Epithelial cell of prostate (primary cell): ENCODE measurements around the gene IFRD2.

Experiments used
- DNase-seq: peaks from one replicate; pipeline ENCODE4 v3.0.0-alpha.2; 2011; ENCODE audit warnings: low read depth, low spot score
- H3K27ac ChIP-seq: fragments of 450-650 bp; 2 replicates; pipeline ENCODE4 v1.5.1; 2017; ENCODE audit warnings: mild to moderate bottlenecking

The IFRD2 gene

DNA sequence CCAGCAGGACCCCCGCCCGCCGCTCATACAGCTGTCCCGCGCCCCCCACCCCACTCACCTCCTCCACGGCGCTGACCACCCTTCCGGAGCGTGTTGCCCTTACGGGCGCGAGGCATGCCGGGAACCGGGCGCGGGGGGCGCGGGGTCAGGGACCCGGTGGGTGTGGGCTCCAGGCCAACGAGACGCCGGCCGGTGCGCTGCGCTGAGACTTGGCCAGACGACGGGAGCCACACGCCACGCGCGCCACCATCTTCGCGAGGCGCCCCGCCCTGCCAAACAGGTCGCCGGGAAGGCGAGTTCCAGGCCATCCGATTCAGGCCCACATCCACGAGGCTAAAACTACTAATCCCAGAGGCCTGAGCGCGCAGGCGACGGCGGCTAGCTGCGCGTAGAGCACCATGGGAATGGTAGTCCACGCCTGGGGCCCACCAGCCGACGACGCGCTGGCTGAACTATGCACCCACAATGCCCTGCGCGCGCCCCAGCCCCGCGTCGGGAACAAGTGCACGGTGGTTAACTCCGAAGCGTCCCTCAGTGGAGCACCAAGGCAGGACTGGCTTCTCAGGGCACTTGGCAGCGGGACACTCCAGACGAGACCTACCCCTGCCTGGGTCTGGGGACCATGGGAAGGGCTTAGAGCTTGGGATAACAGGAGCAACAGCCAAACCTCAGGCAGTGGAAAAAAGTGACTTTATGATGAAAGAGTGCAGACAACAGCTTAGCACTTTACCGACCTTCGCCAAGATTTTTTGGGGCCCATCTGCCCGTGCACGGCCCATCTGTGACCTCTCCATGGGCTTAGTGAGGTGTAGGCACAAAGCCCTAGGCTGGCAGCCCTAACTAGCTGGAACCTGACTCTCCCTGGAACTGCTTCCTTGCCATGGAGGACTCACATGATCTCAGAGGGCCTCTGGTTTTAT, at the start of gene IFRD2:
Gene IFRD2, minus strand, starts transcription at position 271 of the 920 bp plus-strand sequence. Its CDS starts 155 bp downstream, at position 116.
- DNase-seq: peak; percentile 84
- peak within 1 kb of the TSS; percentile 63 for H3K27ac ChIP-seq

DNA sequence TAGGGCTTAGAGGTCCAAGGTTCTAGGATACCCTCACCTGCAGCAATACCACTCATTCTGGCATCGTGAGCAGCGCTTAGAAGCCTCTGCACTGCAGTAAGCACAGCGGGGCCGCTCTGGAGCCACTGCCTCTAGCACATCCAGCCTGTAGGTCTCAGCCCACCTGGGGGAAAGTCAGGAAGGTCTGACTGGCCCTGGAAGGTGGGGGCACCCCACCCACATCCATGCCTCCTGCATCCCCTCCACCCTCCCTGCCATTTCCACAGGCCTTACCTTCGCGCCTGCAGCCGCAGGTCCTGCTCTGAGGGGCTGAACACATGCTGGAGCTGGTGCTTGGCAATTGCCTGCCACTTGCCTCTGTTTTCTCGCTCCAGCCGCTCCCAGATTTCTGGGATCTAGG, 49.3 kb upstream of the IFRD2 start:
- no peak for DNase-seq
- no peak overlapping the region for H3K27ac ChIP-seq

DNA sequence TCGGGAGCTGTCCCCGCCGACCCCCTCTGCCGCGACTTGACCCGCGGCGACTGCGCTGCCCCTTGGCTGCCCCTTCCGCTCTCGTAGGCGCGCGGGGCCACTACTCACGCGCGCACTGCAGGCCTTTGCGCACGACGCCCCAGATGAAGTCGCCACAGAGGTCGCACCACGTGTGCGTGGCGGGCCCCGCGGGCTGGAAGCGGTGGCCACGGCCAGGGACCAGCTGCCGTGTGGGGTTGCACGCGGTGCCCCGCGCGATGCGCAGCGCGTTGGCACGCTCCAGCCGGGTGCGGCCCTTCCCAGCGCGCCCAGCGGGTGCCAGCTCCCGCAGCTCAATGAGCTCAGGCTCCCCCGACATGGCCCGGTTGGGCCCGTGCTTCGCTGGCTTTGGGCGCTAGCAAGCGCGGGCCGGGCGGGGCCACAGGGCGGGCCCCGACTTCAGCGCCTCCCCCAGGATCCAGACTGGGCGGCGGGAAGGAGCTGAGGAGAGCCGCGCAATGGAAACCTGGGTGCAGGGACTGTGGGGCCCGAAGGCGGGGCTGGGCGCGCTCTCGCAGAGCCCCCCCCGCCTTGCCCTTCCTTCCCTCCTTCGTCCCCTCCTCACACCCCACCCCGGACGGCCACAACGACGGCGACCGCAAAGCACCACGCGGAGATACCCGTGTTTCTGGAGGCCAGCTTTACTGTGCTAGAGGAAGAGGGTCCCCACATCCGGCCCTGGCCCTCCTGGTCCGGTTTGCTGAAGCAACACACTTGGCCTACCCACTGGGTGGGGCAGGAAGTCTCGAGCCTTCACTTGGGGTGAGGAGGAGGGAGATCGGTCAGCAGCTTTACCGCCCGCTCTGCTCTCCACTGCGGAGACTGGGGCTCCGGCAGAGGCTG, 48.5 kb upstream of the IFRD2 start, which contains the start of gene RASSF1:
Gene RASSF1, minus strand, starts transcription at position 389 of the 882 bp plus-strand sequence. Its CDS starts 31 bp downstream, at position 358.
- no peak for DNase-seq
- no peak within 1 kb of the TSS for H3K27ac ChIP-seq

- no peak overlapping the region for H3K27ac ChIP-seq
- DNase-seq: no peak
Observed at GRCh38 chr3:50340147-50340447, 47.9 kb upstream of the IFRD2 start.

GRCh38 chr3:50339485-50340146, 47.4 kb upstream of the IFRD2 start:
- H3K27ac ChIP-seq: no peak overlapping the region
- DNase-seq: no peak

DNA sequence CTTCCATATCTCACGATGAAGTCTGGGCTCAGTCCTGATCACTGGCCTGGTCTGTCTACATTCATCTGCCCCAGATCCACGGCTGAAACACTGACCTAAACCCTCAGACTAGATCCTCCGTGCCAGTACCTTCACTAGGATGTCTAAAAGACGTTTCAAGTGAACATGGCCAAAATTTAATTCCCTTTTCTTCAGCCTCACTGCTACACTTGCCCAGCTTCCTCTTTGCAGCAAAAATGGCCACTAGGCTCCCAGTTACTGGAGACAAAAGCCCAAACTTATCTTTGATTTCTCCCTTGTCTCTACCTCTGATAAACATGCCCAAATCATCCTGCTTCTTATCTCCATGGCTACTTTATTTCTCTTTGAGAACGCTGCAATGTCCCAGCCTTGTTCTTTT, 46.7 kb upstream of the IFRD2 start:
- DNase-seq: no peak
- no peak overlapping the region for H3K27ac ChIP-seq

- peak; percentile 95 for DNase-seq
- H3K27ac ChIP-seq: peak overlapping the region; percentile 93
Observed at GRCh38 chr3:50337175-50337861, 45.1 kb upstream of the IFRD2 start.

DNA sequence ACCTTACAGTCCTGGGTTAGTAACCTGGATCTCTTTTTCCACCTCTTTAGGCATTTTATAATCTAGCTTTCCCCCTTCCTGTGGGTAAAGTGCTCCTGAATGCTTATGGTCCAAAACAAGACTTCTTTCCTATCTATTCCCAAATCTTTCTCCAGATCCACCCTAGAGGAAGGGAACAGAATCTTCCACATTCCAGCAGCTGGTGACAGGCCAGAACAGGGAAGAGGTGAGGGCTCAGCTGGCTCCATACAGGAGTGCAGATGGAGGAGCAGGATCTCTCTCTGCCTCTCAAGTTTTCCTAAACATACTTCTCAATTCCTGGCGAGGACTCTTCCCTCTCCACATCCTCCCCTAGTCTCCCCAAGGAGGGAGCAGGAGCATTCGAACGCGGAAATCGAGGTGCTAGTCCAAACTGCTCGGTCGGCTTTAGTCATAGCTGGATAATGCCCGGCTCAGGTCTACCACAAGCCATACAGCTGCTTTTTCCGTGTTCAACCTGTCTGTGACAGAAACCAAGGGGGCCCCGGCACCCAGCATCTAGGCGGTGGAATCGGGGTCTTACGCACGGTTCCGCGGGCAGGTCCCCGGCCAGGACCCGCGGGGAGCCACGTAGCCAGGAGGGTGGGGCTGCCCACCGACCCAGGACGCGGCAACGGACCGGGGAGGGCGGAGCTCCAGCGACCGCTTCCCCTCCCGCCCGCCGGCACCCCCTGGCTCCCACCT, 44.4 kb upstream of the IFRD2 start:
- DNase-seq: no peak
- peak overlapping the region; percentile 93 for H3K27ac ChIP-seq

- H3K27ac ChIP-seq: peak overlapping the region; percentile 93
- DNase-seq: no peak
Observed at GRCh38 chr3:50334339-50335075, 42.3 kb upstream of the IFRD2 start.

DNA sequence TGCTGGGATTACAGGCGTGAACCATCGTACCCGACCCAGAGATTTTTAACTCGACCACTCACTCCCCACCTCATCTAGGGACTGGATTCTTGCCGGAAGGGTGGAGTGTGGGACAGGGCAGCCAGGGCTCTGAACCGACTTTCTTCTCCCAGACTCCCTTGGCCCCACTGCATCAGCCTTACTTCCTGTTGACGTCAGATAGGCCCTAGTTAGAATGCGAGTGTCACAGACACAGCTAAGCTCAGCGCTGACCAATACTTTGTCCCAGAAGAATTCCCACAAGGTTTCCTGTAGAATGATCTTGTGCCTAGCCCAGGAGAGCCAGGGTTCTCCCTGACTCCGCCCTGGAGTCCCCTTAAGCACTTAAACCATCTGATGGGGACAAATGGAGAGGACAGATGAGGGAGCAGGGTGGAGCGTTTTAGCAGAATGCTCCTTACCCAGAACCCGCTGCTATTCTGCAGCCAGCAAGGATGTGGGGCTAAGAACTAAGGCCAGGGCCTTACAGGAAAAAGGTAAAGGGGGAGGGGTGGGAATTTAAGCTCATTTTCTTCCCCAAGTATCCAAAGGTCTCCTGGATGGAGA, 41.6 kb upstream of the IFRD2 start:
- DNase-seq: no peak
- H3K27ac ChIP-seq: peak overlapping the region; percentile 93

DNA sequence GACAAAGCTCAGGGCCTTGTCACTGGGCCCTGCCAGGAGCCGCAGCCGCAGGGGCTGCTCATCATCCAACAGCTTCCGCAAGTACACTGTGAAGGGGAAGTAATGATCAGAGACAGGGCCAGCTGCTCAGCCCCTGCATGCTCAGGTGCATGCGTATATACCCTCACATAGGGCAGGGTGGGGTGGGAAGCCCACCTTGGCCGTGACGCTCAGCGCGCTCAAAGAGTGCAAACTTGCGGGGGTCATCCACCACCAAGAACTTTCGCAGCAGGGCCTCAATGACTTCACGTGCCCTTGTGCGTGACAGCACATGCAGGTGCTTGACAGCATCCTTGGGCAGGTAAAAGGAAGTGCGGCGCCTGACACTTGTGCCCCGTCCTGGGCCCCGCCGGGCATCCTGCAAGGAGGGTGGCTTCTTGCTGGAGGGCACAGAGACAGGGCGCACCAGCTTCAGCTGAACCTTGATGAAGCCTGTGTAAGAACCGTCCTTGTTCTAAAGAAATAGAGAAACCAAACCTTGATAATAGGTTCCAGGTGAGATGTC, 39.2 kb upstream of the IFRD2 start:
- no peak overlapping the region for H3K27ac ChIP-seq

DNA sequence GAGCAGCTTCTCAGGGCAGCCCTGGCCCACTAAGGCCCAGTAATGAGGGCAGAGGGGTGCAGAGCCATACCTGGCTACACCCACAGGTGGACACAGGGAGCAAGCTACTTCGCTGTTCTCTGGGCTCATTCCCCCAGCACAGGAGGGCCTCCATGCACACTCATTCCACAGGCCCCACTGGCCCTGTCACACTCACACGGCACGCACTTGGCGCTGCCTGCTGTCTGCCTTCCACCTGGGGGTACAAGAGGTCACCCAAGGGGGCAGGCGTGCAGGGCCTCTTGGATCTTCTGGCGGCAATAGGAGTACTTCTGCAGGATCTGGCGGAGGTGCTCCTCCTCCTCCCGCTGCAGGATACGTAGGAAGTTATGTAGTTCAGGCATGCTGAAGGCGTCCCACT, 38.1 kb upstream of the IFRD2 start:
- no peak overlapping the region for H3K27ac ChIP-seq
- DNase-seq: no peak

More for the DNA sequence above, 39.2 kb upstream of the IFRD2 start:
- no peak for DNase-seq

DNA sequence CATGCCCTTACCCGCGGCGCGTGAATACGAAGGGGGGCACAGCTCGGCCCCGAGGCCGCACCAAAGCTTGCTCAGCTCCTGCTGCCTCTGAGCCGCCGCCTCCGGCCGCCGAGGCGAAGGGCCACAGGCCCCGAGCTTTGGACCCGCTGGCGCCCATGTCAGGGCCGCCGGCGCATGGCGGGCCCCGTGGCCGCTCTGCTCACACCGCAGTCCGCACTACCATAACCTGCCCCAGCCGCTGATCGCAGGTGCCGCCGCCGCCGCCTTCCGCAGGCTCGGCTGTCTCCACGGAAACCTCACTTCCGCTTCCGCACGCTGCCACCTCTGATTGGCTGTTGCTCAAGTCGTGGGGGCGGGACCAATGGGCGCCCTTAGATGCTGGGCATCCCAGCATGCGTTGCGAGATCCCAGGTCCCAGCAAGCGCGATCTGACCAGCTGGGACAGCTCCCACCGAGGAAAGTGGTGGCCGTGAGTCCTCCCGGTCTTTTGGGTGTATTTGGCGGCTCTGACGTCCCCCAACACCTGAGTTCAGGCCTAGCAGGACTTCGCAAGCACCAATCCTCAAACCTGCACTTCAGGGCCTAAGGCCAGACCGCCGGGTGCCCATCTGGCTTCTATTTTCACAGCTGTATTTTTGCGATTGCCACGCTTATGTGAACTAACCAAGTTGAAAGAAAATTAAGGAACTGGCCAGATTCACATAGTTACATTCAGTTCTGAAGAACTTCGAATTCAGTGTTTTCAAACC, 35.9 kb upstream of the IFRD2 start, which contains the start of gene TUSC2:
Gene TUSC2, minus strand, starts transcription at position 281 of the 749 bp plus-strand sequence. Its CDS starts 124 bp downstream, at position 157.
- peak; percentile 82 for DNase-seq
- peak within 1 kb of the TSS; percentile 69 for H3K27ac ChIP-seq

GRCh38 chr3:50327129-50327528, 34.9 kb upstream of the IFRD2 start:
- no peak overlapping the region for H3K27ac ChIP-seq
- no peak for DNase-seq

- no peak overlapping the region for H3K27ac ChIP-seq
- no peak for DNase-seq
Observed at GRCh38 chr3:50326182-50326541, 33.9 kb upstream of the IFRD2 start.

- no peak overlapping the region for H3K27ac ChIP-seq
- no peak for DNase-seq
Observed at GRCh38 chr3:50325497-50326181, 33.4 kb upstream of the IFRD2 start.

GRCh38 chr3:50325113-50325480, 32.9 kb upstream of the IFRD2 start:
- no peak overlapping the region for H3K27ac ChIP-seq
- no peak for DNase-seq
